ENCODE results near the gene RNF8. TPM values are rescaled to one million over a fixed set of nuclear protein-coding genes. Genes with fewer than 3 reads are reported as not detected.
"Not testable (repeated sequence)": the region's sequence is repeated elsewhere in the genome, so short reads cannot be mapped to it uniquely, and the experiment has no call there.

RNF8 gene
- 10 to 100 TPM; 12.7 to 42.4 TPM for total RNA-seq

- under 1% methylated on average over 54 of the region's 54 CpGs for WGBS
- no peaks in the 10 kb centered on the region for H3K36me3 ChIP-seq
- H3K27me3 ChIP-seq (replicated peaks; ENCODE audit: insufficient read depth): no peaks in the 10 kb centered on the region
- no peaks in the 10 kb centered on the region for H3K9me3 ChIP-seq
- TF ChIP-seq POLR2A (IDR thresholded peaks at IDR 0.05): peak; percentile 64
- TF ChIP-seq POLR2AphosphoS5 (IDR thresholded peaks at IDR 0.05): peak; percentile 88
- no peak for TF ChIP-seq CTCF (IDR thresholded peaks at IDR 0.05)
- peak within 1 kb of the TSS; percentile 73 to 86 for H3K4me3 ChIP-seq
- peak within 1 kb of the TSS; percentile 57 to 65 for H3K27ac ChIP-seq
- intact Hi-C loops (cut with DNase I): no loop called here
- no peaks in the 10 kb centered on the region for H3K4me1 ChIP-seq (replicated peaks)
- peak; percentile 88 for DNase-seq (ENCODE audit: low spot score)
Observed at GRCh38 chr6:37353761-37354525, at the start of gene RNF8. Gene RNF8 (plus strand): TSS chr6:37353983. CDS start chr6:37354165, 182 bp downstream.

- Histone ChIP-seq H3K27me3 (replicated peaks; ENCODE audit: insufficient read depth) (no peaks in the 10 kb centered on the region), H3K36me3 (no peaks in the 10 kb centered on the region), H3K4me3 (no peak overlapping the region), H3K9me3 (no peaks in the 10 kb centered on the region), H3K27ac (no peak overlapping the region), H3K4me1 (replicated peaks) (no peaks in the 10 kb centered on the region)
- no peak for TF ChIP-seq CTCF (IDR thresholded peaks at IDR 0.05)
- TF ChIP-seq POLR2AphosphoS5 (IDR thresholded peaks at IDR 0.05): no peak
- no peak for TF ChIP-seq POLR2A (IDR thresholded peaks at IDR 0.05)
- WGBS: 96% methylated on average over 7 of the region's 7 CpGs
- intact Hi-C loops (cut with DNase I): no loop called here
- DNase-seq (ENCODE audit: low spot score): no peak
Observed at GRCh38 chr6:37304766-37305165, 49.0 kb upstream of the RNF8 start.

- Histone ChIP-seq H3K36me3 (no peaks in the 10 kb centered on the region), H3K4me3 (no peak overlapping the region), H3K27ac (no peak overlapping the region), H3K9me3 (no peaks in the 10 kb centered on the region), H3K27me3 (replicated peaks; ENCODE audit: insufficient read depth) (no peaks in the 10 kb centered on the region), H3K4me1 (replicated peaks) (no peaks in the 10 kb centered on the region)
- DNase-seq (ENCODE audit: low spot score): no peak
- TF ChIP-seq CTCF (IDR thresholded peaks at IDR 0.05): no peak
- intact Hi-C loops (cut with DNase I): no loop called here
- 71% methylated on average over 4 of the region's 4 CpGs for WGBS
Observed at GRCh38 chr6:37305841-37306425, 47.9 kb upstream of the RNF8 start.

GRCh38 chr6:37306624-37307222 is 47.1 kb upstream of the RNF8 start:
- intact Hi-C loops (cut with DNase I): no loop called here
- Histone ChIP-seq H3K4me1 (replicated peaks) (no peaks in the 10 kb centered on the region), H3K9me3 (no peaks in the 10 kb centered on the region), H3K27me3 (replicated peaks; ENCODE audit: insufficient read depth) (no peaks in the 10 kb centered on the region), H3K27ac (no peak overlapping the region), H3K36me3 (no peaks in the 10 kb centered on the region), H3K4me3 (no peak overlapping the region)
- WGBS: 83% methylated on average over 4 of the region's 4 CpGs
- TF ChIP-seq POLR2A (IDR thresholded peaks at IDR 0.05) (no peak), POLR2AphosphoS5 (IDR thresholded peaks at IDR 0.05) (no peak), CTCF (IDR thresholded peaks at IDR 0.05) (no peak)
- no peak for DNase-seq (ENCODE audit: low spot score)

- H3K9me3 ChIP-seq; intact Hi-C loops (cut with DNase I); H3K36me3 ChIP-seq; H3K27me3 ChIP-seq (replicated peaks; ENCODE audit: insufficient read depth); H3K4me3 ChIP-seq; H3K4me1 ChIP-seq (replicated peaks); DNase-seq (ENCODE audit: low spot score): not testable (repeated sequence)
- WGBS: 76% methylated on average over 10 of the region's 10 CpGs
- peak overlapping the region in 1 of 2 donors; percentile 18 for H3K27ac ChIP-seq
Observed at GRCh38 chr6:37307484-37307883, 46.3 kb upstream of the RNF8 start.

All from prostate gland (tissue), 2 donors.